NCI-H2107 (cell line): ENCODE results near the gene SPATA2.
A peak's percentile ranks its signal among the peaks of the same experiment; 100 is the strongest.
"Not testable (repeated sequence)": the region's sequence is repeated elsewhere in the genome, so short reads cannot be mapped to it uniquely, and the experiment has no call there.

Experiments
- DNase-seq: peaks from one replicate; lab custom pipeline; 2025; lab: John Stamatoyannopoulos, UW

The SPATA2 gene, protein sequence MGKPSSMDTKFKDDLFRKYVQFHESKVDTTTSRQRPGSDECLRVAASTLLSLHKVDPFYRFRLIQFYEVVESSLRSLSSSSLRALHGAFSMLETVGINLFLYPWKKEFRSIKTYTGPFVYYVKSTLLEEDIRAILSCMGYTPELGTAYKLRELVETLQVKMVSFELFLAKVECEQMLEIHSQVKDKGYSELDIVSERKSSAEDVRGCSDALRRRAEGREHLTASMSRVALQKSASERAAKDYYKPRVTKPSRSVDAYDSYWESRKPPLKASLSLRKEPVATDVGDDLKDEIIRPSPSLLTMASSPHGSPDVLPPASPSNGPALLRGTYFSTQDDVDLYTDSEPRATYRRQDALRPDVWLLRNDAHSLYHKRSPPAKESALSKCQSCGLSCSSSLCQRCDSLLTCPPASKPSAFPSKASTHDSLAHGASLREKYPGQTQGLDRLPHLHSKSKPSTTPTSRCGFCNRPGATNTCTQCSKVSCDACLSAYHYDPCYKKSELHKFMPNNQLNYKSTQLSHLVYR

DNA sequence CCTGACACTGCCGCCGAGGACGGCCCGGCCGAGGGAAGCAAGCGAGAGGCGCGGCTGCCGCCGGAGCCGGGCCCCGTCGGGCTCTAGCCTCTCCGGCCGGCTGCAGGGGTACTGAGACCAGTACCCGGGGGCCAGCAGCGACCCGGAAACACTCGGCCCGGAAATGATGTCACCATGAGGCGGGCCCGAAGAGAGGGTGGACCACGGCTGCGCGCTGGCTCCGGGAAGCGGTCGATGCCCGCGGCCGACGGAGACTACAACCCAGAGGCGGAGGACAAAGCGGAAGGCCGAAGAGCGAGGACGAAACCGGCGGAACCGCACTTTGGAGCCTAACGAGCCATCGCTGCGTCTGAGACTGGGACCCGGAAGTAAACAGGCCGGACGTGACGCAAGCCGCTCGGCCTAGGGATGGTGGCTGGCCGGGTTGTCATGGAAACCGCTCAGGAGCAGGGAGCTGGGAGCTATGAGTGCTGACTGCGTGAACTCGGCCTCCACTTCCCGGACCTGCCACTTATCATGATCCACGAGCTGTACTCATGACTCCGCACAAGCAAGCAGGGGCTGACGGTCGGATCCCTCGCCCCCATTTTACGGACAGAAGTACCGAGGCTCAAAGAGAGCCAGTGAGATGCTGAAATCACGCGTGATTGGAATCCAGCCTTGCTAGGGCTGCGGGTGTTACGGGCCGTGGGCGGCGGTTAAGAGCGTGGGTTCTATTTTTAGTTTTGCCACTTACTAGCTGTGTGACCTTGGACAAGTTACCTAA is at the start of gene SPATA2:
Gene SPATA2 (minus strand): TSS at position 150 of the 766 bp plus-strand sequence. CDS start 7,039 bp downstream, outside the sequence.
- peak; percentile 92 for DNase-seq

GRCh38 chr20:49961413-49961812 is 46.1 kb upstream of the SPATA2 start:
- no peak for DNase-seq

DNA sequence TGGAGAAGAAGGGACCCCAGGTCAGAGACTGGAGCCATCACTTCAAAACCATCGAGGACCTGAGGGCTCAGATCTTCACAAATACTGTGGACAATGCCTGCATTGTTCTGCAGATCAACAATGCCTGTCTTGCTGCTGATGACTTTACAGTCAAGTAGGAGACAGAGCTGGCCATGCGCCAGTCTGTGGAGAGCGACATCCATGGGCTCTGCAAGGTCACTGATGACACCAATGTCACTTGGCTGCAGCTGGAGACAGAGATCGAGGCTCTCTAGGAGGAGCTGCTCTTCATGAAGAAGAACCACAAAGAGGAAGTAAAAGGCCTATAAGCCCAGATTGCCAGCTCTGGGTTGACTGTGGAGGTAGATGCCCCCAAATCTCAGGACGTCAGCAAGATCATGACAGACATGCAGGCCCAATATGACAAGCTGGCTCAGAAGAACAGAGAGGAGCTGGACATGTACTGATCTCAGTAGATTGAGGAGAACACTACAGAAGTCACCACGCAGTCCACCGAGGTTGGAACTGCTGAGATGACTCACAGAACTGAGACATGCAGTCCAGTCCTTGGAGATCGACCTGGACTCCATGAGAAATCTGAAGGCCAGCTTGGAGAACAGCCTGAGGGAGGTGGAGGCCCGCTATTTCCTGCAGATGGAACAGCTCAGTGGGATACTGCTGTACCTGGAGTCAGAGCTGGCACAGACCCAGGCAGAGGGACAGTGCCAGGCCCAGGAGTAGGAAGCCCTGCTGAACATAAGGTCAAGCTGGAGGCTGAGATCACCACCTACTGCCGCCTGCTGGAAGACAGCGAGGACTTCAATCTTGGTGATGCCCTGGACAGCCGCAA is 42.0 kb upstream of the SPATA2 start:
- not testable (repeated sequence) for DNase-seq

DNA sequence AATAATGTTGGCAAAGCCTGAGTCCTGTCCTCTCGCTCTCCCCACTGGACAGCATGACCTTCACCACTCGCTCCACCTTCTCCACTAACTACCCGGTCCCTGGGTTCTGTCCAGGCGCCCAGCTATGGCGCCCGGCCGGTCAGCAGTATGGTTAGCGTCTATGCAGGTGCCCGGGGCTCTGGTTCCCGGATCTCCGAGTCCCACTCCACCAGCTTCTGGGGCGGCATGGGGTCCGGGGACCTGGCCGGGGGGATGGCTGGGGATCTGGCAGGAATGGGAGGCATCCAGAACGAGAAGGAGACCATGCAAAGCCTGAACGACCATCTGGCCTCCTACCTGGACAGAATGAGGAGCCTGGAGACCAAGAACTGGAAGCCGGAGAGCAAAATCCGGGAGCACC is 41.4 kb upstream of the SPATA2 start:
- no peak for DNase-seq

- DNase-seq = not testable (repeated sequence)
These were observed 40.6 kb upstream of the SPATA2 start for GRCh38 chr20:49955830-49956396.

- DNase-seq = no peak
These were observed 39.8 kb upstream of the SPATA2 start for GRCh38 chr20:49955167-49955566.

DNA sequence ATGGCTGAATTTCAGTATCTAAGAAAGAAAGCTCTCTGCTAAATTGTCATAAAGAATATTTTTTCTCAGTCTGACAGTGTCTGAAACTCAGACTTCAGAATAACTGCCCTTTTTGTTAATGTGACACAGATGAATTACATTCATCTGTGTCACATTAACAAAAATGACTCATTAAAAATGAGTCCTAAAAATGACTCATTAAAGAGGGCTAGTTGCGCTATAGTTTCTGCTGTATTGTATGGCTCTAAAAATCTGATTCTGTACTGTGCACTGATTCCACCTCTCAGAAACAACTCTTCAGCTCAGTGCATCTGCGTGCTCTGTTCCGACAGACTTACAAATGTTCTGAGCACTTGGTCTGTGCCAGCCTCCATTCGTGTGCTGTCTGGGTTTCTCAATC is 35.8 kb upstream of the SPATA2 start:
- no peak for DNase-seq

DNA sequence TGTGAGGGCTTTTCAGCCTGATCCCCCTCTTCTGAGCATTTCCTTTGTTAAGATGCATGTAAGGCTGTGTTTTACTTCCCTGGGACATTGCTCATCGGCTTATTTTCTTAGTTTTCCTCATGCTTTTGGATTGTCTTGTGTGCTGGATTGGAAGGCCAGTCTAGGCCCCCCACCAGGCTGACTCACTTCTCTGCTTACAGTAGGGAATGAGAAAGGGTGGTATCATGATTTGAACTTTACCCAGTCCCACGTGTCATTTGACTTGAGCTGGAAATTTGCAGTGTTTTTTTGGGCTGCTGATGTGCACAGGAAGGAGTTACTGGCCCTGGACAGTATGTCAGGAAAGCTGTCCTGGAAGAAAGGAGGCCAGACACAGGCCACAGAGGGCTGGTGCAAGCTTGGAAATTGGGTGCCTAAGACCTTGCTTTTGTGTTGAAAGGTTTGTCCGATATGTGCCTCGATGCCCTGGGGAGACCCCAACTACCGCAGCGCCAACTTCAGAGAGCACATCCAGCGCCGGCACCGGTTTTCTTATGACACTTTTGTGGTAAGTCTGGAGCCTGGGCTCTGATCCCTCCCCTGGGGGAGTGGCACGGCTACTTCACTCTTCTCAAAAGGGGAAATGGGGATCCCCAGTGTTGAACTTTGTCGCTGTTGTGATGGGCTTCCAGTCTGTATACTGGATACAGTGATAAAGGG is 33.6 kb upstream of the SPATA2 start:
- DNase-seq = no peak

- no peak for DNase-seq
These were observed 32.8 kb upstream of the SPATA2 start for GRCh38 chr20:49948178-49948577.

DNA sequence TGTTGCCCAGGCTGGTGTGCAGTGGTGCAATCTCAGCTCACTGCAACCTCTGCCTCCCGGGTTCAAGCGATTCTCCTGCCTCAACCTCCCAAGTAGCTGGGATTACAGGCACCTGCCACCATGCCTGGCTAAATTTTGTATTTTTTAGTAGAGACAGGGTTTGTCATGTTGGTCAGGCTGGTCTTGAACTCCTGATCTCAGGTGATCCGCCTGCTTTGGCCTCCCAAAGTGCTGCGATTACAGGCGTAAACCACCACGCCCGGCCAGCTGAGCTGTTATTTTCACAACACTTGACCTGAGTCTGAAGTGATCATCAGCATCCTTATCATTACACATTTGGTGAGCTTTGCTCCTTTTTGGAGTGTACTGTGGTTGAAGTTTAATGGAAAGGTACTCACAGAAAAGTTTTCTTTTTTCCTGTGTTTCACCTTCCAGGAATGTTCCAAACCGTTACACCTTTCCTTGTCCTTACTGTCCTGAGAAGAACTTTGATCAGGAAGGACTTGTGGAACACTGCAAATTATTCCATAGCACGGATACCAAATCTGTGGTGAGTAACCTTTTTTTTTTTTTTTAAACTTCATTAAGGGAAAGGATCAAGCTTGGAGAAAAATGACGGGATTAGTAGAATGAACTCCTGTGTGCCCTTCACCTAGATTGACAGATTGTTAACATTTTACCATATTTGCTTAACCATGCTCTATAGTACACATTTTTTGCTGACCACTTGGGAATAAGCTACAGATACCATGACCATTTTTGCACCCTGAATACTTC is 30.6 kb upstream of the SPATA2 start:
- no peak for DNase-seq

- DNase-seq = no peak
These were observed 30.0 kb upstream of the SPATA2 start for GRCh38 chr20:49945306-49945700.

DNA sequence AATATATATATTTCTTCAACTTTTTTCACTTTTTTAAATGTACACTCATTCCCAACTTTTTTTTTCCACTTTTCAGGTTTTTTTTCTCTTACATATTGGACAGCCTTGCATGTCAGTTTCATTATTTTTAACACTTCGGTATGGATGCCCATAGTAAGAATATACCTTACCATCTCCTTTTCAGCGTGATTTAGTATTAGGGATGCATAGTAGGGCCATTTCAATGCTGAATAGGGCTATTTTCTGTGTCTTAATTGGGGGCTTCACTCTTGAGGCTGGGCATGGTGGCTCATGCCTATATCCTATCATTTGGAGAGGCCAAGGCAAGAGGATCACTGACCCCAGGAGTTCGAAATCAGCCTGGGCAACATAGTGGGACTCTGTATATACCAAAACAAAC is 27.6 kb upstream of the SPATA2 start:
- DNase-seq = no peak

GRCh38 chr20:49942303-49942702 is 27.0 kb upstream of the SPATA2 start:
- DNase-seq = no peak

- no peak for DNase-seq
These were observed 26.1 kb upstream of the SPATA2 start for GRCh38 chr20:49941456-49941855.

DNA sequence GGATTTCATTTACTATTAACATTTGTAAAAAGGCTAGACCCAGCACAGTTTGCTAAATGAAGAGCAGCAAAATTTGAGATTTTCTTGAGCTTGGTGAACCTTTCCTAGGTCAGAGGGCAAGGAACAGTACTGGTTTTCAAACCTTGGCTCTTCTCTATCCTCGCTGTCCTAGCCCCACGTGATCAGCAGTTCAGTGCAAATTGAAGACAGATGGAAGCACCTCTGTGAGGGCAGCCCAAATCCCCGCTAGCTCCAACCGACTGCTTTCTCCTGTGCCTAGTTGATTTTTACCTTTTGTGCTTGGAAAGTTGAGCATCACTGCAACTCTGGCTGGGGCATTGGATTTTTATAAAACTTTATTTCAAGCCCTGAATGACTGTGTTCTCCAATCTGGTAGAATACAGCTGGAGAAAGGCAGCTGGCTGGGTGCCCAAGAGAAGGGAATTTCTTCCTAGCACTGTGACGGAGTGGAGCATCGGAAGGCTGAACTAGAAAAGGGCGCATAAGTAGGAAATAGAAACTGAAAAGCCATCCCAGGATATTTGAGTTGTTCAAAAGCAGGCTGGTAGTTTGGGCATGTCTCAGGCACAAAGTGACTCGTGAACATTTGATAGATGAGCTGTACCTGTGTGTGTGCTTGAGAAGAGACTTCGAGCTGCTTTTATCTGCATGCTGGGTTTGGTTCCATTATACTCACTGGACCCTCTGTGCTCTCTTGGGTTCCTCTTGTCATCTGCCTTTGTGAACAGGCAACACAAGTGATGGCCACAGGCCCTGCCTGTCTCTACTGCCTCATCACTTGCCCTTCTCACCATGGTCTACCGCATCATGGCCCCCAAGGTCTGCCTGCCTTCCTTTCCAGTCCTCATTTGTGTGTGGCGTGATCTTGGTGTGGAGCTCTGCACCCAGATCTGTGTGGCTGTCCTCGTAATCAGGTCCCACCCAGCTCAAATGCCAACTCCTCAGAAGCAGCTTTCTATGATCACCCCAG is 23.1 kb upstream of the SPATA2 start:
- no peak for DNase-seq

DNA sequence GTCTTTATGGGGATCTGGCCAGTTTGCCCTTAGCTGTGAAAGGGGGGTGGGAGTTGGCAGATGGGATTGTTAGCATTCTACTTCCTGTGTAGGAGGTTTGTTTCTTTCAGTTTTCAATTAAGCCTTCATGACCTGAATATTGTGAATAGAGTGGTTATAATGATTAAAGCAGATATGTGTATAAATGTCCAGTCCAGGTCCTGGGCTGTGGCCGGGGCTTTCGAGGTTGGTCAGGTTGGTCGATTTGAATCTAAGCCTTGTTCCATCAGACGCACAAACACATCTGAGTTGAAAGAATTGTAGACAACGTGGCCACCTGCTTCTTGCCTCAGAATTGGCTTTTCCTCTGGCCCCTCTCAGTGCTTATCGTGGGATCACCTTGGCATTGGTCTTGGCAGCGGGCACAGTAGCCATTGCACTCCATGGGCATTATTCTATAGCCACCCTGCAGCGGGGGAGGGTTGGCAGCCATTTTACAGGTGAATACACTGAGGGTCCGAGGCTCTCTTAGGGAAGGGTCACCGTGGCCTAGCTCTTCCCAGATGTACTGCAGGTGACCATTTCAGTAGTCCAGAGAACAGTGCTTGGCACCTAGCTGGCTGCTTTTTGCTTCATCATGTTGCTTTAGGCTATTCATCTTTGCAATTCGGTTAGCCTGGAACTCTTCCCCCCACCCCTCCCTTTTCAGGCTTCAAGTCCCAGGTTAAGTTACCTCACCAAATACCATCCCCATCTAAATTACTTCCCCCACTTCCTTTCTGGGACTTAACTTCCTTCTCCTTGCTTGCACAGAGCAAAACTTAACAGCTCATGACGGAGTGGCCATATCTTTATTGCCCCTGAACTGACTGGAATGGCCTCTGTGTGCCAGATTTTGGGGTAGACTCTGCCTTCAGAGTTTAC is 21.9 kb upstream of the SPATA2 start:
- DNase-seq = no peak

DNA sequence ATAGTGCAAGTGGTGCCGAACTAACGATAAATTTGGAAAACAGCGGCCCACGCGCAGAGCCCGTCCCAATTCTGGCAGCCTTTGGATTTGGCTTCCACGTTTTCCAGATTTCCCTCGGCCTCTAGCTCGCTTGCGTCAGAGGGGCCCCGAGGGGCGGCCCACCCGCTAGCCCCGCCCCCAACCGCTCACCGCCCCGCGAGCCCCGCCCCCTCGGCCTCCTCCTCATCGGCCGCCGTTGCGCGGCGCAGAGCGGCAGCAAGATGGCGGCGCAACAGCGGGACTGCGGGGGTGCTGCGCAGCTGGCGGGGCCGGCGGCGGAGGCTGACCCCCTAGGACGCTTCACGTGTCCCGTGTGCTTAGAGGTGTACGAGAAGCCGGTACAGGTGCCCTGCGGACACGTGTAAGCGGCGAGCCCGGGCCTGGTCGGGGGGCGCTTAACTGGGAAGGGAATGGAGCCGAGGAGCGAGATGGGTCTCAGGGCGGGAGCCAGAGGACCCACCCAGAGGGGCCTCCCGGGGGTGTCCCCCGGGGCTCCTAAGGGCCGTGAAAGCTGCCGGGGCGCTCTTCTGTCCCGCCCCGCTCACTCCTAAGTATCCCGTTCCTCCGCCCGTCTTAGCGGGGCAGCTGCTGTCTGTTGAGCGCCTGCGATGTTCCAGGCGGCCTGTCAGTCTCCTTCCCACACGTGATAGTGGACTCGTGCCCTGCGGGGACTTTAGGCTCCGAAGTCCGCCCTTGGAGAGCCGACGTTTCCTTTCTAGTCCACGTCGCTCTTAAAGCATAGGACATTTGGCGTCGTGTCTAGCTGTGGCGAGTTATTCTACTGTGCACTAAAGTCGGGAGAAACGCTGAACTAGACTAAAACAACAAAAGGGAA is 21.1 kb upstream of the SPATA2 start, which contains the start of gene RNF114:
Gene RNF114 (plus strand): TSS at position 245 of the 874 bp plus-strand sequence. CDS start 16 bp downstream, at position 261.
- DNase-seq = peak; percentile 95
